Hematopoietic multipotent progenitor cell treated with erythropoietin and hydrocortisone succinate and interleukin-3 and kit ligand, for 15 days (in vitro differentiated cells): ENCODE measurements around the gene MUS81.
"Not testable (repeated sequence)": the region's sequence is repeated elsewhere in the genome, so short reads cannot be mapped to it uniquely, and the experiment has no call there.

Experiments used
- DNase-seq: peaks from one replicate; pipeline ENCODE4 v3.0.0-alpha.2; 2015; ENCODE audit warnings: low spot score

MUS81 gene

DNA sequence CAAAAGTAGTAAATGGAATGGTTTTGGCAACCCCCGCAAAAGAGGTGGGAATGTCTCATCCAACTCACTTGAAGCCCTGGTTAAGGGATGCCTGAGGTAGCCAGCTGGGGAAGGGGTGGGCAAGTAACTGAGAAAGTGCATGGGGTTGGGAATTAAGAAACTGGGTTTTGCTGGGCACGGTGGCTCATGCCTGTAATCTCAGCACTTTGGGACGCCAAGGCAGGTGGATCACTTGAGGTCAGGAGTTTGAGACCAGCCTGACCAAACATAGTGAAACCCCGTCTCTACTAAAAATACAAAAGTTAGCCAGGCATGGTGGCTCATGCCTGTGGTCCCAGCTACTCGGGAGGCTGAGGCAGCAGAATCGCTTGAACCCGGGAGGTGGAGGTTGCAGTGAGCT lies 11.5 kb upstream of the MUS81 start:
- not testable (repeated sequence) for DNase-seq

DNA sequence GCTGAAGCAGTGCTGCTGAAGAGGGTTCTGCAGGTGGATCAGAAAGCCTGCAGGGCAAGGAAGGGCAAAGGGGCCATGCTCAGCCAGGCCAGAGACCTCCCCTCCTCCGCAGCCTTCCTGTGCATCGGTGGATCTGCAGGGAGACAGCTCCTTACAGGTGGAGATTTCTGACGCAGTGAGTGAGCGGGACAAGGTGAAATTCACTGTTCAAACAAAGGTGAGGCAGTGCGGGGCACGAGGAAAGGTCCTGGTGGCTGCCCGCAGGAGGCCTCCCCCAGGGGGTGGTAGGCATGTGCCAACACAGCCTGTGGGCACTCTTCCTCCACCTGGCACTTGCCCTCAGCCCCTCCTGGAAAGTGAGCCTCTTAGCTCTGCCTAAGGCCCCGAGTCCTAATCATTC lies 10.9 kb upstream of the MUS81 start:
- no peak for DNase-seq

- DNase-seq, result no peak
Observed at GRCh38 chr11:65849771-65850216, 10.4 kb upstream of the MUS81 start.

DNA sequence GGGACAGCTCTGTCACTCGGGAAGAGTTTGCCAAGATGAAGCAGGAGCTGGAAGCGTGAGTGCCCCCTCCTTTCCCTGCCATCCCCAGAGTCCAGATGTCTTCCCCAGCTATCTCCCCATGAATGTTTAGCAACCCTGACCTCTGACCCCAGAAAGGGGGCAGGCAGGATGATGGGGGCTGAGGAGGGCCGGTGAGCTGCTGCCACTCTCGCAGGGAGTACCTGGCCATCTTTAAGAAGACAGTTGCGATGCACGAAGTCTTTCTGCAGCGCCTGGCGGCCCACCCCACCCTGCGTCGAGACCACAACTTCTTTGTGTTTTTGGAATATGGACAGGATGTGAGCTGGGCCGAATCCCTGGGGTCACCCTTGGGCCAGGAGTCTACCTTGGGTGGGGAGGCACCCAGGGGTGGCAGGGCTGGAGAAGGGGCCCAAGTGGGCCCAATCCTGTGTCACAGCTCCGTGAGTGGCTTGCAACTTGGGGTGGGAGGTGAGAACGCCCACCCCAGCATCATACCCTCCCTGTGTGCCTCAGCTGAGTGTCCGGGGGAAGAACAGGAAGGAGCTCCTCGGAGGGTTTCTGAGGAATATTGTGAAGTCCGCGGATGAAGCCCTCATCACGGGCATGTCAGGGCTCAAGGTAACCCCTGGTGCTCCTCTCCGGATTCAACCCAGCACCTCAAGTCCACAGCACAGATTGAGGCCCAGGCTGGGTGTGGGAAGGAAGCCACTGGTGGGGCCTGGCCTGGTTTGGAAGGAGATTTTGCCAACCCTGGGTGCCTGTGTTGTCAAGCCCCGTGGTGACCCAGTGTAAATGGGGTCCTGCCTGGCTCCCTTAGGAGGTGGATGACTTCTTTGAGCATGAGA lies 9.8 kb upstream of the MUS81 start:
- no peak for DNase-seq

DNA sequence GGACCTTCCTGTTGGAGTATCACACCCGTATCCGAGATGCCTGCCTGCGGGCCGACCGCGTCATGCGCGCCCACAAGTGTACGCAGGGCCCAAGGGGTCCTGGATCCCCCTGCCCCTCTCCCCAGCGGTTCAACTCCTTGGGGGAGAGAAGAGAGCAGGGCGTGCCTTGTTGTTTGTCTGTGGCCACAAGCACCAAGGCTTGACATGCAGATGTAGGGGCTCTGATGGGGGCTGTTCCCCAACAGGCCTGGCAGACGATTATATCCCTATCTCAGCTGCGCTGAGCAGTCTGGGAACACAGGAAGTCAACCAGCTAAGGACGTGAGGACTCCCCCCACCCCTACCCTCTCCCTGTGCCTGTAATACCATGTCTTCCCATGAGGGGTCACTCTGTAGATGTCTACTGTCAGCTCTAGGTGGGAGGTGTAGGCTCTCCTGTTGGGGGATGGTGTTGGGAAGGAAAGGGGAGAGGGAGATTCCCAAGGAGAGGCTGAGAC lies 9.1 kb upstream of the MUS81 start:
- no peak for DNase-seq

GRCh38 chr11:65851811-65852507 lies 8.3 kb upstream of the MUS81 start:
- no peak for DNase-seq

GRCh38 chr11:65852508-65853245 lies 7.6 kb upstream of the MUS81 start:
- DNase-seq, result no peak

DNA sequence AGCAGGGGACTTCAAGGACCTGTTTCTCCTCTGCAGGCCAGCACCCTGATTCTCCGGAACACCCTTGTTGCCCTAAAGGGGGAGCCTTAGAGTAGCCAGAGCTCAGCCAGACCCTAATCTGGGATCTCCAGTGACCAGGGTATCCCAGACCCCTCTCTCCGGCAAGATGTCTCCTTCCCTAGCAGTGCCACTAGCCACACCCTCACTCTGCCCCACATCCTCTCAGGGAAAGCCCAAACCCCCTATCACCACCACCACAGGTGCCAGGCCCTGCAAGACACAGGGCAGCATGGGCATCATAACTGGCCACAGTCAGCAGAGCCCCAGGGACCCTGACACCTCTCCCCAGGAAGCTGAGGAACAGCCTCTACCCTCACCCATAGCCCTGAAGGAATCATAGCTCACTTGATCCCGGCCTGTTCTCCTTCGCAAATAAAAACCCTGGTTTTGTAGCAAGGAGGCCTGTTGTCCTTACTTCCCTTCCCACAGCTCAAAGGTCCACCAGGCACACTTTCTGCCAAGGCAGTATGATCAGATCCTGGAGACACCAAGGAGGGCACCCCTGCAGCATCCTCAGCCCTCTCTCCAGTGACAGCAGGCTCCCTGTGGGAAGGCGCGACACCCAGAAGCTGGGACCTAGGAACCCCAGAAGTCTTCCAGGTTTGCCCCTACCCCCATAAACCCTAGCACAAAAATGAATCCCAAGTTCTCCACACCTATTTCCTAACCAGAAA lies 6.8 kb upstream of the MUS81 start:
- no peak for DNase-seq

DNA sequence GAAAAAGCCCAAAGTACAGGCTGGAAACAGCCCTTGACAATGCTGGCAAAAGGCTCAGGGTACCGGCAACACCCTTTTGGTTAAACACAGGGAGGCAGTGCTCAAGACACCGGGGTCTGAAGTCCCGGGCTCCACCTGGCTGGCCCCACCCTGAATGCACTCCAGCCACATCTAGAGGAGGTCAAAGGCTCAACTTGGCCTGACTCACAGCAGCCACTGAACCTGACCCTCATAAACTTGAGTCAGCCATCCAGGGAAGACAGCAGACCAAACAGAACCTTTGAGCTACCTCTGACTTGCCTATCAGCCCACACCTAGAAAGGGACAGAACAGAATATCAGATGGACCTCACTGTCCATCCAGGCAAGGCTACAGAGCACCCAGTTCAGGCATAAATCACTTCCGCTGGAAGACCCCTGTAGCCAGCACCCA lies 6.1 kb upstream of the MUS81 start:
- no peak for DNase-seq

GRCh38 chr11:65854852-65855837 lies 5.1 kb upstream of the MUS81 start:
- no peak for DNase-seq

GRCh38 chr11:65855927-65856363 lies 4.3 kb upstream of the MUS81 start:
- DNase-seq, result no peak

DNA sequence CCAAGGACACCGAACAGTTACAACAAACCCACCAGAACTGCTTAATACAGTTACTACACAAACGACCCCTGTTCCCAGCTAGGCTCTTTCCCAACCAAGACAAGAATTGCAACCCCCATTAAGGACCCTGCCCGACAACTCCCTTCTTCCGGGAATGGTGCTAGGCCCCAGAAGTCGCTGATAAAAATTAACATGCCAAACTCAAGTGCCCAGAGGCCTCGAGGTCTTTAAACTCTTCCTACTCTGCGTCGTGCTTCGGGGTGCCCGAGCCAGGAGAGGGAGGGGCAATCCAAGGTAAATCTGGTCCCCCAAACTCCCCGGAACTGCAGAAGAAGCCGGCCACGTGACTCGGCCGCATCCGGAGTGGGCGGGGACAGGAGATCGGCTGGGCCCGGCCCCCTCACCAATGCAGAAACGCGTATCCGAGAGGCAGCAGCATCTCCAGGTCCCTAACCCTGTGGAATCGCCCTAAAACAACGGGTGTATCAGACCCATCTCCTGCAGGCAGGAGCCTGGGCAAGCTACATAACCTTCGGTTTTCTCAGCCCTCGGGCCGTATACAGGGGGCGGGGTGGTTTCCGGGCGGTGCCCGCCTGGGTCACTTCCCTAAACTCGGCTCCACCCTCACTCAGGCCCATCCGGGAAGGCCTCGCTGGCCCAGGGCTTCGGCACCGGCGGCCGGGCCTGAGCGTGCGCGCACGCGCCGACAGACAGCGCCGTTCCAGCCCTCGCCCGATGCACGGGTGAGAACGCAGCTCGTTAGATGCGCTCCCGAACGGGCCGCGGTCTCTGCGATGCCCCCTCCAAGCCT lies 3.3 kb upstream of the MUS81 start:
- DNase-seq, result peak; percentile 63

DNA sequence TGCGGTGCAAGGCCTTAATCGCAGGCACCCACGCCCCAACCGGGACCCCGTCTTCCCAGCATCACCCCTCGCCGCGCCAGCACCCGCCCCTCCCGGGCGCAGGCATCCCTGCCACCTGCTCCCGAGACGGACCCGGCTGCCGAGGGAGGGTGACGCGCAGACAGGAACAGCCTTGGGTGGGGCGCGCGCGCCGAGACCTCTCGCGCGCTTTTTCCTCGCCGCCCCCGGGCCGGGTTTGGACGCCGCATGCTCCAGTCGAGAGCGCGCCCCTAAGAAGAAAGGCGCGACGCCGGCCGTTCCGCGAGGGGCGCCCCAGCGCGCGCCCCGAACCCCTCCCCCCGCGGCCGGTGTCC lies 2.8 kb upstream of the MUS81 start:
- peak; percentile 58 for DNase-seq

DNA sequence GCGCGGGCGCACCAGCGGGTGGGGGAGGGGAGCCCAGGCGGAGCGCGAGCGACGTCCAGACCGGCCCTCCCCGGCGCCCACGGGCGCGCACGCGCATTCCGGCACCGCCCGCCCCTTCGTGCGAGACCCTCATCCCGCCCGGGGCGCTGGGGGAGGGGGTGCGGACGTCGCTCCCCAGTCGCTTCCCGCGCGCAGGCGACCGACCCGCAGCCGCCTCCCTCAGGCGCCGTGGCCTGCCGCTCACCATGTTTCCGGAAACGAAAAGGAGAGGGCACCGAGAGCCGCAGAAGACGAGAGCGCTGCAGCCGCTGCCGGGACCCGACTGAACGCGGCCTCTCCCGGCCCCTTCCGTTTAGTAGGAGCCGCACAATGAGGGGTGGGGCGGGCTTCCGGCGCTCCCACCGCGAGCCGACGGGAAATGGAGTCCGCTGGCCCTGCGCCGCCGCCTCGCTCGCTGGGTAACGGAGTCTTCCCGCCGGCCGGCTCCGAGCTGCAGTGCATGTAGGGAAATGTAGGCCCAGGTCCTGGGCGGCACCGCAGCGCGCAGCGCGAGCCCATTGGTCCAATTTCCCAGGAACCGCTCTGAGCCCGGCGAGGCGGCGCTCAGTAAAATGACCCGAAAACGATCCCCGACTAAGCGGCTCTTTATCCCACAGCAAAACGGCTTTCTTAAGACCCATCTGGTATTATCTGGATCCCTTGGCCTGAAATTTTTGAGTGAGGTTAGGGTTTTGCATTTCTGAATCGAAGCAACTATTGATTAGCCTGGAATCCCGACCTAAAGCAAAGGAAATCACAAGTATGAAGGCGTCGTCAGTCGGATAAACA lies 2.2 kb upstream of the MUS81 start, which contains the start of gene CFL1:
Gene CFL1, minus strand, starts transcription at position 328 of the 828 bp plus-strand sequence. Its CDS starts 81 bp downstream, at position 247.
- DNase-seq, result peak; percentile 95

GRCh38 chr11:65858681-65859087 lies 1.5 kb upstream of the MUS81 start:
- DNase-seq, result peak; percentile 42

DNA sequence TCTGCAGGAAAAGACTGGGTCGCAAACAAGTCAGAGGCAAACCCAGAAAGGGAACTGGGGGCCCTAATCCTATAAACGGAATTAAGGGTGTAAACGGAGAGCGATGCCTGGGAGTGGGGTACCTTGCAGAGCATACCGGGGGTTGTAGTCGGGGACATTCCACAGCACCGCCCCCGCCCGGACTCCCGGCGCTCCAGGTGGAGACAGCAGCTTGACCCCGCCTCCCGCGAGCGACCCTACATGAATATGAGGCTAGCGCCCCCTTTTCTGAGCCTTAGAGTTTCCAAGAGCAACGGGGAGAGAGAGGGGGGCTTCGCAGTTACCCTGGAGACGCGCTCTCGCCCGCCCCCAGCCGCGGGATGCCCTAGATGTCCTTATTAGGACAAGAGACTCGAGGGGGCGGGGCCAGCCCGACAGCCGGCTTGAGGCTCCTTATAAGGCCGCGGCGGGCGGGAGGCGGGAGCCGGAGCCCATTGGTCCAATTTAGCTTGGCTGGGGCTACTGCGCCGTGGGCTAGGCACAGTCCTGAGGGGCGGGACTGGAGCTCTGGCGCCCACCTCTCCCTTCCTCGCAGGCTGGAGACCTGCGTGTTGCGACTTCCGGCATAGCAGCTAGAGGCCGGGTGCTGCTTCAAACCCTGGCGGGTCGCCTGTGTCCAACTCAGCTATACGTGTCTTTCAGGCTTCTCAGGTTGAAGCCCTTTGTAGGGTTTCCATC lies 980 bp upstream of the MUS81 start:
- DNase-seq, result peak; percentile 95

GRCh38 chr11:65859812-65860277 lies 388 bp upstream of the MUS81 start:
- DNase-seq, result no peak

- no peak for DNase-seq
Observed at GRCh38 chr11:65861165-65861505, 902 bp downstream of the MUS81 start.
